ENCODE data around the gene MITF. TPM values are rescaled to one million over a fixed set of nuclear protein-coding genes. Genes with fewer than 3 reads are reported as not detected.

MITF gene
- polyA plus RNA-seq, 1 donor: 2.8 TPM

GRCh38 chr3:69710153-69710977 is 28.9 kb upstream of the MITF start:
- no peaks in the 10 kb centered on the region for H3K4me1 ChIP-seq (ENCODE audit: control insufficient read depth, insufficient read depth, low read length)

GRCh38 chr3:69712269-69712668 is 27.0 kb upstream of the MITF start:
- no CpG with 5 or more reads among the region's 5 CpGs for WGBS (ENCODE audit: insufficient coverage, low lambda C conversion rate)
- H3K4me3 ChIP-seq (ENCODE audit: low read length): no peak overlapping the region
- no peak overlapping the region for H3K27ac ChIP-seq (ENCODE audit: low read length)

More at GRCh38 chr3:69710153-69710977, 28.9 kb upstream of the MITF start:
- Histone ChIP-seq H3K27ac (ENCODE audit: low read length) (no peak overlapping the region), H3K4me3 (ENCODE audit: low read length) (no peak overlapping the region), H3K27me3 (ENCODE audit: control insufficient read depth, insufficient read depth, low read length) (no peaks in the 10 kb centered on the region), H3K9me3 (ENCODE audit: control insufficient read depth, low read depth, low read length) (no peaks in the 10 kb centered on the region), H3K36me3 (ENCODE audit: control insufficient read depth, insufficient read depth, low read length) (no peaks in the 10 kb centered on the region)
- no peak for DNase-seq
- WGBS (ENCODE audit: insufficient coverage, low lambda C conversion rate): 100% methylated on average over 1 of the region's 4 CpGs

GRCh38 chr3:69712933-69713332 is 26.3 kb upstream of the MITF start:
- no peak for DNase-seq
- Histone ChIP-seq H3K4me1 (ENCODE audit: control insufficient read depth, insufficient read depth, low read length) (no peaks in the 10 kb centered on the region), H3K27me3 (ENCODE audit: control insufficient read depth, insufficient read depth, low read length) (no peaks in the 10 kb centered on the region), H3K9me3 (ENCODE audit: control insufficient read depth, low read depth, low read length) (no peaks in the 10 kb centered on the region), H3K27ac (ENCODE audit: low read length) (no peak overlapping the region), H3K36me3 (ENCODE audit: control insufficient read depth, insufficient read depth, low read length) (no peaks in the 10 kb centered on the region), H3K4me3 (ENCODE audit: low read length) (no peak overlapping the region)
- 80% methylated on average over 1 of the region's 4 CpGs for WGBS (ENCODE audit: insufficient coverage, low lambda C conversion rate)

More at GRCh38 chr3:69712269-69712668, 27.0 kb upstream of the MITF start:
- DNase-seq: no peak
- no peaks in the 10 kb centered on the region for H3K36me3 ChIP-seq (ENCODE audit: control insufficient read depth, insufficient read depth, low read length)
- H3K9me3 ChIP-seq (ENCODE audit: control insufficient read depth, low read depth, low read length): no peaks in the 10 kb centered on the region
- H3K27me3 ChIP-seq (ENCODE audit: control insufficient read depth, insufficient read depth, low read length): no peaks in the 10 kb centered on the region
- no peaks in the 10 kb centered on the region for H3K4me1 ChIP-seq (ENCODE audit: control insufficient read depth, insufficient read depth, low read length)

GRCh38 chr3:69715204-69715603 is 24.1 kb upstream of the MITF start:
- Histone ChIP-seq H3K36me3 (ENCODE audit: control insufficient read depth, insufficient read depth, low read length) (no peaks in the 10 kb centered on the region), H3K9me3 (ENCODE audit: control insufficient read depth, low read depth, low read length) (no peaks in the 10 kb centered on the region), H3K4me3 (ENCODE audit: low read length) (no peak overlapping the region), H3K27ac (ENCODE audit: low read length) (no peak overlapping the region), H3K4me1 (ENCODE audit: control insufficient read depth, insufficient read depth, low read length) (no peaks in the 10 kb centered on the region), H3K27me3 (ENCODE audit: control insufficient read depth, insufficient read depth, low read length) (no peaks in the 10 kb centered on the region)
- WGBS (ENCODE audit: insufficient coverage, low lambda C conversion rate): no CpG with 5 or more reads among the region's 1 CpG
- DNase-seq: no peak

GRCh38 chr3:69716119-69716518 is 23.1 kb upstream of the MITF start:
- H3K4me3 ChIP-seq (ENCODE audit: low read length): no peak overlapping the region
- H3K4me1 ChIP-seq (ENCODE audit: control insufficient read depth, insufficient read depth, low read length): no peaks in the 10 kb centered on the region
- H3K9me3 ChIP-seq (ENCODE audit: control insufficient read depth, low read depth, low read length): no peaks in the 10 kb centered on the region
- H3K36me3 ChIP-seq (ENCODE audit: control insufficient read depth, insufficient read depth, low read length): no peaks in the 10 kb centered on the region
- no peak overlapping the region for H3K27ac ChIP-seq (ENCODE audit: low read length)
- no peaks in the 10 kb centered on the region for H3K27me3 ChIP-seq (ENCODE audit: control insufficient read depth, insufficient read depth, low read length)
- DNase-seq: no peak
- WGBS (ENCODE audit: insufficient coverage, low lambda C conversion rate): no CpG with 5 or more reads among the region's 5 CpGs

GRCh38 chr3:69718866-69719586 is 20.2 kb upstream of the MITF start:
- WGBS (ENCODE audit: insufficient coverage, low lambda C conversion rate): no CpG with 5 or more reads among the region's 5 CpGs
- Histone ChIP-seq H3K27me3 (ENCODE audit: control insufficient read depth, insufficient read depth, low read length) (no peaks in the 10 kb centered on the region), H3K36me3 (ENCODE audit: control insufficient read depth, insufficient read depth, low read length) (no peaks in the 10 kb centered on the region), H3K4me3 (ENCODE audit: low read length) (no peak overlapping the region), H3K9me3 (ENCODE audit: control insufficient read depth, low read depth, low read length) (no peaks in the 10 kb centered on the region), H3K27ac (ENCODE audit: low read length) (no peak overlapping the region), H3K4me1 (ENCODE audit: control insufficient read depth, insufficient read depth, low read length) (no peaks in the 10 kb centered on the region)
- no peak for DNase-seq

- H3K36me3 ChIP-seq (ENCODE audit: control insufficient read depth, insufficient read depth, low read length): no peaks in the 10 kb centered on the region
- H3K27me3 ChIP-seq (ENCODE audit: control insufficient read depth, insufficient read depth, low read length): peaks cover 1% of the 10 kb centered on the region
- H3K4me1 ChIP-seq (ENCODE audit: control insufficient read depth, insufficient read depth, low read length): no peaks in the 10 kb centered on the region
- no peaks in the 10 kb centered on the region for H3K9me3 ChIP-seq (ENCODE audit: control insufficient read depth, low read depth, low read length)
- H3K4me3 ChIP-seq (ENCODE audit: low read length): no peak overlapping the region
- no CpG with 5 or more reads among the region's 3 CpGs for WGBS (ENCODE audit: insufficient coverage, low lambda C conversion rate)
- H3K27ac ChIP-seq (ENCODE audit: low read length): no peak overlapping the region
- no peak for DNase-seq
These were observed 19.6 kb upstream of the MITF start for GRCh38 chr3:69719587-69720122.

- Histone ChIP-seq H3K4me3 (ENCODE audit: low read length) (no peak overlapping the region), H3K36me3 (ENCODE audit: control insufficient read depth, insufficient read depth, low read length) (no peaks in the 10 kb centered on the region), H3K4me1 (ENCODE audit: control insufficient read depth, insufficient read depth, low read length) (no peaks in the 10 kb centered on the region), H3K27me3 (ENCODE audit: control insufficient read depth, insufficient read depth, low read length) (peaks cover 3% of the 10 kb centered on the region), H3K9me3 (ENCODE audit: control insufficient read depth, low read depth, low read length) (no peaks in the 10 kb centered on the region), H3K27ac (ENCODE audit: low read length) (no peak overlapping the region)
- WGBS (ENCODE audit: insufficient coverage, low lambda C conversion rate): 100% methylated on average over 1 of the region's 5 CpGs
- no peak for DNase-seq
These were observed 18.4 kb upstream of the MITF start for GRCh38 chr3:69720824-69721223.

- Histone ChIP-seq H3K4me1 (ENCODE audit: control insufficient read depth, insufficient read depth, low read length) (no peaks in the 10 kb centered on the region), H3K4me3 (ENCODE audit: low read length) (no peak overlapping the region), H3K36me3 (ENCODE audit: control insufficient read depth, insufficient read depth, low read length) (no peaks in the 10 kb centered on the region), H3K27me3 (ENCODE audit: control insufficient read depth, insufficient read depth, low read length) (peaks cover 3% of the 10 kb centered on the region), H3K27ac (ENCODE audit: low read length) (no peak overlapping the region), H3K9me3 (ENCODE audit: control insufficient read depth, low read depth, low read length) (no peaks in the 10 kb centered on the region)
- no CpG with 5 or more reads among the region's 4 CpGs for WGBS (ENCODE audit: insufficient coverage, low lambda C conversion rate)
- DNase-seq: no peak
These were observed 15.9 kb upstream of the MITF start for GRCh38 chr3:69723389-69723788.

- H3K27me3 ChIP-seq (ENCODE audit: control insufficient read depth, insufficient read depth, low read length): peaks cover 3% of the 10 kb centered on the region
- no CpG with 5 or more reads among the region's 2 CpGs for WGBS (ENCODE audit: insufficient coverage, low lambda C conversion rate)
These were observed 14.4 kb upstream of the MITF start for GRCh38 chr3:69724722-69725435.

More at GRCh38 chr3:69724722-69725435, 14.4 kb upstream of the MITF start:
- no peaks in the 10 kb centered on the region for H3K9me3 ChIP-seq (ENCODE audit: control insufficient read depth, low read depth, low read length)
- DNase-seq: no peak
- H3K4me1 ChIP-seq (ENCODE audit: control insufficient read depth, insufficient read depth, low read length): no peaks in the 10 kb centered on the region
- H3K36me3 ChIP-seq (ENCODE audit: control insufficient read depth, insufficient read depth, low read length): no peaks in the 10 kb centered on the region
- H3K4me3 ChIP-seq (ENCODE audit: low read length): no peak overlapping the region
- no peak overlapping the region for H3K27ac ChIP-seq (ENCODE audit: low read length)
